Measurements from ENCODE around the gene PCDHA12.

- TF ChIP-seq CTCF (IDR thresholded peaks at IDR 0.05) = no peak
- TF ChIP-seq POLR2A (IDR thresholded peaks at IDR 0.05) = no peak
These were observed 7.4 kb downstream of the PCDHA12 start for GRCh38 chr5:140882591-140882899.
